ENCODE results near the gene FBN1. TPM values are rescaled to one million over a fixed set of nuclear protein-coding genes. Genes with fewer than 3 reads are reported as not detected.

Gene FBN1
- total RNA-seq, 1 donor from 2014 or later = 39.4 TPM

- ATAC-seq (ENCODE audit: poor library complexity) = no peak
- intact Hi-C loops (cut with DNase I) = no loop called here
- no peak for DNase-seq
Measured at GRCh38 chr15:48433226-48433886, 212.2 kb downstream of the FBN1 start.

DNA sequence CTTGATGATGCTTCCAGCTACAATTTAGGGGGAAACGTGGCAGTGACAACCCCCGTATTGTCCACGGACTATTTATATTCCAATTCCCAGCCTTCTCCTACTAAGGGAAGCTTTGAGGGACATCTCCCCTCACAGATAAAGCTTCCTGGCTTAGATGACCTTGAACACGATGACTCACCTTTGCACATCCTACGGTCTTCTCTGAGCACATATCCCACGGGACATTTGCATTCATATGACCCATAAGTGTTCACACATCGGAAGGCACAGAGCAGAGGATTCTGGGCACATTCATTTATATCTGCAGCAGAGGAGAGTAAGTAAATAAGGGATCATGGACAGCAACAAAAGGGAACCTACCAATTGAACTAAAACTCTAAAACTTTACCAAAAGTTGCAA is 212.8 kb downstream of the FBN1 start:
- intact Hi-C loops (cut with DNase I) = no loop called here
- DNase-seq (no peak), ATAC-seq (ENCODE audit: poor library complexity) (no peak)

GRCh38 chr15:48427960-48428547 is 217.5 kb downstream of the FBN1 start:
- ATAC-seq (ENCODE audit: poor library complexity) = no peak
- intact Hi-C loops (cut with DNase I) = no loop called here
- no peak for DNase-seq

DNA sequence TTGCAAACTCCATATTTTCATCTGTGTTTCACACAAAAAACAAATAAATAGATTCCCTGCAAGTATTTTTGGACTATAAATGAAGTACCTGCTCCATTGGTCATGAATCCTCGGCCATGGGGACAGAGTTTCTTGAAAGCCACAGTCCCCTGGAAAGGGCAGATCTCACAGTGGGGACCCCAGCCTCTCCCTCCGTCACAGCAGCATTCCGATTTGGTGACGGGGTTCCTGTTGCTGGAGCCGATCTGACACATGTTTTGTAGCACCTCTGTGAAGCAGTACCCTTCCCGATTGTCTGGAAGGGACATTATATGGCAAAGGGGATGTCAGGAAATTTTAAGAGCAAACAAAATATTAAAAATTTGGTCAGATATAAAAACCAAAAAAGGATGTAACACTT is 218.0 kb downstream of the FBN1 start:
- DNase-seq = no peak

DNA sequence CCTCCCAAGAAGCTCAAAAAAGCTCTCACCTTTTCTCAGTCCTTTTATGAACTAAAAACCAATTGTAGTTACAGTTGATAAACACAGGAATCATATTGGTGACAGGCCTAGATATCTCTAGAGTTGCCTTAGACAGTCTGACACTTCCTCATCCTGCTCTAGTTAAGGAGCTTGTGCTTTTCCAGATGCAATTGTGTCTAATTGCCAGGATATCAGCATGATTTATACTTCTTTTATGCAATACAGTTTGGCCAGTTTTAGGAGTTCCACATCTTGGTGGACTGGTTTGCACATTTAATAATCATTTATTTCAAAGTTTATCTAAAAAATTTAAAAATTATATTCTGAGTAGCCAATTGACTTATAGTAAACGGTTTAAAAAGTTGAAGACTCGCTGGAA is 218.6 kb downstream of the FBN1 start:
- DNase-seq (no peak), ATAC-seq (ENCODE audit: poor library complexity) (no peak)
- intact Hi-C loops (cut with DNase I) = no loop called here

More for the DNA sequence above, 218.0 kb downstream of the FBN1 start:
- intact Hi-C loops (cut with DNase I) = no loop called here
- ATAC-seq (ENCODE audit: poor library complexity) = no peak

DNA sequence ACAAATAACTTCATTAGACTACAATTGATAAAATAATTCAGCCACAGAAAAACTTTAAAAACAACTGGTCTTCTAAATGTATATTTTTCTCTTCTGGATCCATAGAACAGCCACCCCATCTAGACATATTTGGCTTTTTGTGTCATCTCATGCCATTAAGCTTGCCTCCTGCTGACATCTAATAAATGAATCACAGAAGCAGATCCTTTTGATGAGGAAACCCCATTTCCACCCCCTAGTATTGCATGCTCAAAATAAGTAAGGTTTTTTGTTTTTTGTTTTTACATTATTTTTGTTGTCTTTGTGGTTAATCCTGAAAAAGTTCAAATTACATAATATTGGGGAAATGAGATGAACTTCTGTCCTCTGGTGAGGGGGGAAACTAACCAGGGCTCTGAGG is 219.5 kb downstream of the FBN1 start:
- ATAC-seq (ENCODE audit: poor library complexity) = no peak
- intact Hi-C loops (cut with DNase I) = no loop called here
- DNase-seq = no peak

GRCh38 chr15:48425051-48425450 is 220.5 kb downstream of the FBN1 start:
- intact Hi-C loops (cut with DNase I) = no loop called here
- DNase-seq (no peak), ATAC-seq (ENCODE audit: poor library complexity) (no peak)

DNA sequence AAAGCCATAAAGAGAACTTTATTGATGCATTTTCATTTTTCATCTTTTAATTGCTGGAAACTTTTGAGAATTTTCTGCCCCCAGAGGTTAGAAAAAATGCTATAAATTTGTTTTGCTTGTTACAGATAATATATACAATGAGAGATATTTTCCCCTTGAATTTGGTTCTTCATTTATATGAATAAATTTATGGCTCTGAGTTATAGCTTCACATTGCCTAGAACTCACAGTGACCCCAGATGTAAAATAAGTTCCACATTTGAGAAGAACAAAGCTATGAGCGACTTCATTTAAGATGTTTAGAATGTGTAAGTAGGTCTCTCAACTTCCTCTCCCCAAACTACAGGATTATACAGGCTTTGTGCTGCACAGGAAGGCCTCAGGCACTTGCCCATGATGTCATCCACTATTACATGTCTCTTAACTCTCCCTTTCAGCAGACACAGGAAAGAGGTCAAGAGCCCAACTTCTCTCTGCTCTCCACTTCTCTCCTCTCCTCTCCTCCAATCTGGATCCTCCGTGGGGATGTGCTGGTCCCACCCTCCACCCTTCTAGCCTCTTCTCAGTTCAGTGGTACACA is 221.5 kb downstream of the FBN1 start:
- ATAC-seq (ENCODE audit: poor library complexity) (no peak), DNase-seq (no peak)
- intact Hi-C loops (cut with DNase I) = no loop called here

GRCh38 chr15:48423342-48423741 is 222.2 kb downstream of the FBN1 start:
- intact Hi-C loops (cut with DNase I) = no loop called here
- no peak for ATAC-seq (ENCODE audit: poor library complexity)
- no peak for DNase-seq

DNA sequence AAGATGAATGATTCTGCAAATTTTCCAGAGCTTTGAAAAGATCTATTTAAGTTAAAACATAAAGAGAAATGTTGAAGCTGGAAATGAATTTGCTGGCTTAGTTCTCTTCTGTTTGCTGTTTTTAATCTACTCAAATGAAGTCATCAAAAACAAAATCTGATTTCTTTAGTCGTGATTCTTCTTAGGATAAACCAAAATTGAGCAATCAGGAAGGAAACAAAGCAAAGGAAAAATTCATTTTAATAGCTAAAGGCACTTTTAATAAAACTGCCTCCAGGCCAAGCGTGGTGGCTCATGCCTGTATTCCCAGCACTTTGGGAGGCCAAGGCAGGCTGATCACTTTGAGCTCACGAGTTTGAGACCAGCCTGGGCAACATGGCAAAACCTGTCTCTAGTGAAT is 223.1 kb downstream of the FBN1 start:
- no peak for DNase-seq
- intact Hi-C loops (cut with DNase I) = no loop called here
- ATAC-seq (ENCODE audit: poor library complexity) = no peak

GRCh38 chr15:48421362-48421761 is 224.1 kb downstream of the FBN1 start:
- intact Hi-C loops (cut with DNase I) = no loop called here

DNA sequence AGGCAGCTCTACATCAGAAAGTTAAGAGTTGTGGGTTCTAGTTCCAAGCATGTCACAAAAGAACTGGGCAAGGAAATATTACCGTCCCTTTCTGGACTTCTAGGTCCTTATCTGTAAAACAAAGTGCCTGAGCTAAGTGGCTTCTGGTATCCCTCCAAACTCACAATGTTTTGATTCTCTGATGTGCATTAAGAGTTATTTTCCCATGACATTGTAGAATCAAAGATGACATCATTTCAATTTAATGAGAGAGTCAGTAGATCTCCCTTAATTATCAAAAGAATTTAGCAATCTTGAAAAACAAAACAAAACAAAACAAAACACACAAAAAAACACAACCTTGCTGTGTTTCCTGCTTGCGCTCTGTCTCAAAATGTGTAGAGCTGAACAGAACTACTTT is 225.6 kb downstream of the FBN1 start:
- intact Hi-C loops (cut with DNase I) = no loop called here
- ATAC-seq (ENCODE audit: poor library complexity) = no peak
- no peak for DNase-seq

More at GRCh38 chr15:48421362-48421761, 224.1 kb downstream of the FBN1 start:
- ATAC-seq (ENCODE audit: poor library complexity) (no peak), DNase-seq (no peak)

- intact Hi-C loops (cut with DNase I) = no loop called here
- DNase-seq (no peak), ATAC-seq (ENCODE audit: poor library complexity) (no peak)
Measured at GRCh38 chr15:48418343-48418742, 227.2 kb downstream of the FBN1 start.

DNA sequence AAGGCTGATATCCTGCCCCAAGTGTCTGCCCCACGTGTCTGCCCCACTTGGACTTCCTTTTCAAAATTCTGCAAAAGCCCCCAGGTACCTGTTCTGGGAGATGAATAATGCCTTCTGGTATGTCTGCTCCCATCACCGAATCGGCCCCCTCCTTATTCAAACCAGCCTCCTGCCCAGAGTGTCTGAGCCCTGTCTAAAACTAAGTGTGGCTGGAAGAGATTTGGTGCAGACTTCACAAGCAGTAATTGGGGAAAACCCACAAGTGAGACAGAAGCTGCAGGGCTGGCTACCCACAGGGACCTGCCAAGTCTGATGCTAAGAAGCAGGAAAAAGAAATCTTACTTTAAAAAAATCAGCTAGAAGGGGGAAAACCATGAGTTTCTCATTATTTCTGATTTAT is 229.2 kb downstream of the FBN1 start:
- intact Hi-C loops (cut with DNase I) = no loop called here
- no peak for ATAC-seq (ENCODE audit: poor library complexity)

GRCh38 chr15:48415036-48415886 is 230.2 kb downstream of the FBN1 start:
- DNase-seq (no peak), ATAC-seq (ENCODE audit: poor library complexity) (no peak)
- intact Hi-C loops (cut with DNase I) = no loop called here

More for the DNA sequence above, 229.2 kb downstream of the FBN1 start:
- DNase-seq = no peak

DNA sequence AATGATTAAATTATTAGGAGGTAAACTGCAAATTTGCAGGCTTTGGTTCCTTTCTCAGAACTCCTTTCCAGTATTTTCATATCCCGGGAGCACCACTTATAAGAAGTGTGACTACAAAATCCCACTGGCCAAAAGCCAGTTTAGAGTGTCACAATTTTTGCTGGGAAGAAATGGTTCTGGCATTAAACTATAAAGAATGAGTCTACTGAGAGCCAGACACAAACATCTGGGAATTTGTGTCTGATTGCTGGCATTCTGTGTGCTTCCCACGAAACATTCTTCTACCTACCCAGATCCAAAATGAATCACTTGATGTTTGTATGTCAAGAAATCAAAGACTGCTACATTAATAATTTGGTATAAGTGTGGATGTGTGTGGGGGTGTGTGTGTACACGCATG is 231.5 kb downstream of the FBN1 start:
- intact Hi-C loops (cut with DNase I) = no loop called here
- DNase-seq (no peak), ATAC-seq (ENCODE audit: poor library complexity) (peak; percentile 65)

DNA sequence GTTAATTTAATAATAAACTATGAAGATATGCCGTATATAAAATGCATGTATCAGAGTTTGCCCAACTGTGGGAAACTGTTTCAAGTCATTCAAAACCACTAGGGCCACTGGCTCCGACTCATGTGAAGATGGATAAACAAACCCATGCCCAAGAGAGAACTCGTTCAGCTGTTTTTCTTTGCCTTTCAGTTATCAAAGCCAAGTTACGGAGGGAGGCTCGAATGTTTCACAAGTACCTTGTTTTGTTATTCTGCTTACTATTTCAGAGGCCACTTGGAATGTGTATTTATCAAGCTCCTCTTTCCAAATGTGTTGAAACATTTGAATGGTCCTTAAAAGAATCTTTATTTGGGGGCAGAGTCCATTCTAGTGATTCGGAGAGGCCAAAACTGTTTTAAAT is 232.2 kb downstream of the FBN1 start:
- DNase-seq (no peak), ATAC-seq (ENCODE audit: poor library complexity) (peak; percentile 69)
- intact Hi-C loops (cut with DNase I) = no loop called here

GRCh38 chr15:48411971-48412591 is 233.4 kb downstream of the FBN1 start:
- no peak for DNase-seq
- ATAC-seq (ENCODE audit: poor library complexity) = peak; percentile 49
- intact Hi-C loops (cut with DNase I) = no loop called here

GRCh38 chr15:48409623-48410022 is 235.9 kb downstream of the FBN1 start:
- no peak for ATAC-seq (ENCODE audit: poor library complexity)
- intact Hi-C loops (cut with DNase I) = no loop called here
- DNase-seq = no peak

Measured in Right ventricle myocardium superior (tissue), 1 donor.